Activated CD4-positive, alpha-beta T cell treated with anti-CD3 and anti-CD28 coated beads, Interleukin-2, amount 10 ng/mL, durations not matched to agents 7 days and 5 days (primary cell): ENCODE data around the gene TSPAN14. TPM values are rescaled to one million over a fixed set of nuclear protein-coding genes. Genes with fewer than 3 reads are reported as not detected.
"Not testable (repeated sequence)": the region's sequence is repeated elsewhere in the genome, so short reads cannot be mapped to it uniquely, and the experiment has no call there.

Experiments
- CTCF ChIA-PET: fragments of 350-600 bp; sonication (Branson Sonifier 250); formaldehyde crosslinking; loops from one replicate; lab custom pipeline; 2021; ENCODE audit warnings: antibody characterized with exemption; lab: Charles Lee
- POLR2A ChIA-PET: fragments of 350-600 bp; sonication (Branson Sonifier 250); formaldehyde crosslinking; loops from one replicate; lab custom pipeline; 2021; ENCODE audit warnings: antibody characterized with exemption; lab: Charles Lee
- DNase-seq: peaks from one replicate; pipeline ENCODE4 v3.0.0-alpha.2; 2020
- H3K27ac Mint-ChIP-seq: one replicate; pipeline ENCODE4 v1.8.0; 2021; ENCODE audit warnings: mild to moderate bottlenecking, moderate library complexity, mixed read lengths
- H3K27me3 Mint-ChIP-seq: one replicate; pipeline ENCODE4 v1.8.0; 2021; ENCODE audit warnings: mixed read lengths
- H3K36me3 Mint-ChIP-seq: one replicate; pipeline ENCODE4 v1.8.0; 2021; ENCODE audit warnings: low read depth, mixed read lengths
- H3K4me1 Mint-ChIP-seq: one replicate; pipeline ENCODE4 v1.8.0; 2021; ENCODE audit warnings: mixed read lengths
- H3K4me3 Mint-ChIP-seq: one replicate; pipeline ENCODE4 v1.8.0; 2021; ENCODE audit warnings: mild to moderate bottlenecking, moderate library complexity, mixed read lengths
- H3K9me3 Mint-ChIP-seq: one replicate; pipeline ENCODE4 v1.8.0; 2021; ENCODE audit warnings: mixed read lengths
- total RNA-seq, 2 experiments: library from RNA; stranded (reverse); gene quantifications; one replicate each; pipeline ENCODE4 v1.2.3, GENCODE V29; 2021

The TSPAN14 gene
- total RNA-seq, 2 experiments from 2014 or later: 127 to 143 TPM

DNA sequence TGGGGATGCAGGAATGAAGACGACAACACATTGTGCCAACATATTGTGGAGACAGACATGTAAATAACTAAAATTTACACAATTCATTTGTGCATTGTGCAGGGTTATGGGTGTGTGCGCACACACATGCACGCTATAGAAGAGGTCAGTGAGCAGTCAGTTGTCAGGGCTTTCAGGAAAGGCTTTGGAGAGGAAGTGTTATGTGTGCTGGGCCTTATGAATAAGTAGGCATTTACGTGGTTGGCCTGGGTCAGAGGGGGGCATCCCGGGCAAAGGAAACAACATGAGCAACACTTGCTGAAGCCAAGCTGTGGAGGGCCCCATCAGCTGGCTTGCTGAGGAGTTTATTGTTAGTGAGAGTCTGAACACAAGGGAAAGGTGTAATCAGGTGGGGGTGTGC, 41.6 kb upstream of the TSPAN14 start:
- no peak for DNase-seq
- H3K4me1 Mint-ChIP-seq: peaks cover 22% of the 10 kb centered on the region
- POLR2A ChIA-PET: no interaction called here
- H3K36me3 Mint-ChIP-seq: no peaks in the 10 kb centered on the region
- peaks cover 5% of the 10 kb centered on the region for H3K27me3 Mint-ChIP-seq
- no peaks in the 10 kb centered on the region for H3K9me3 Mint-ChIP-seq
- no peak overlapping the region for H3K4me3 Mint-ChIP-seq
- CTCF ChIA-PET: interaction anchor here (1.6 to 1.9 kb wide), 3 partner anchors 9 to 93 kb away, joined by 3 to 7 read pairs (median 5); no protein-coding TSS in a partner anchor
- H3K27ac Mint-ChIP-seq: no peak overlapping the region

DNA sequence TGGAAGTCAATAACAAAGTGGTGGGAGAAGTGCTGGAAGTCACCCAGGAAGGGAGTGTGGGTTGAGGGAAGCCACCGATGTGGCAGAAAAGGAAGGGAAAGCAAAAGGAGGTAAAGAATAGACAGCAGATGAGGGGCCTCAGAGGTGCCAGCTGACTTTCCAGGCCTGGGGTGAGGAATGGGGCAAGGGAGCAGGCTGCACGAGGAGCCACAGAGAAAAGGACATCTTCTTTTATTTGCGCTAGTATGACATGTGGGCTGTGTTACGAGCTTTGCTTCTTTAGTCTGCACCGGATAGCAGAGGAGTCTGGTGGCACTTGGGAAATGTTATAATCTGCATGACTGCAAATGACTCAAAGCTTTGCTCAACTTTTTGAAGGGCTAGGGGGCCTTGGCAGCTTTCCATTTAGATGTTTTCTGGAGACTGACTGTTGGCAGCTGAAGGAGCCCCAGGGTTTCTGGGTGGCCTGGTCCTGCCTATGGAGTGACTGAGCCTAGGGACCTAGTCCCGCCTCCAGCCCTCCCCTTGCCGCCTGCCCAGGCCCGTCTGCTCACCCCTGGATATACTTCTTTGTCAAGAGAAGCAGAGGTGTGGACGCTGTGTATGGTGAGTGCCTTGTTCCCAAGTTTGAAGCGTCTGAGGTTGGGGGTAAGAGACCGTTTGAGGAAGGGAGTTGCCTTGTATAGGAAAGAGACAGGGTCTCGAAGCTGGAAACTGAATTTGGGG, 40.7 kb upstream of the TSPAN14 start:
- ChIA-PET POLR2A (no interaction called here), CTCF (interaction anchor here (1.4 to 1.9 kb wide), 2 partner anchors 46 to 92 kb away, joined by 3 to 5 read pairs; no protein-coding TSS in a partner anchor)
- no peaks in the 10 kb centered on the region for H3K27me3 Mint-ChIP-seq
- no peak overlapping the region for H3K4me3 Mint-ChIP-seq
- DNase-seq: no peak
- no peaks in the 10 kb centered on the region for H3K36me3 Mint-ChIP-seq
- H3K4me1 Mint-ChIP-seq: peaks cover 17% of the 10 kb centered on the region
- H3K9me3 Mint-ChIP-seq: no peaks in the 10 kb centered on the region
- H3K27ac Mint-ChIP-seq: no peak overlapping the region

DNA sequence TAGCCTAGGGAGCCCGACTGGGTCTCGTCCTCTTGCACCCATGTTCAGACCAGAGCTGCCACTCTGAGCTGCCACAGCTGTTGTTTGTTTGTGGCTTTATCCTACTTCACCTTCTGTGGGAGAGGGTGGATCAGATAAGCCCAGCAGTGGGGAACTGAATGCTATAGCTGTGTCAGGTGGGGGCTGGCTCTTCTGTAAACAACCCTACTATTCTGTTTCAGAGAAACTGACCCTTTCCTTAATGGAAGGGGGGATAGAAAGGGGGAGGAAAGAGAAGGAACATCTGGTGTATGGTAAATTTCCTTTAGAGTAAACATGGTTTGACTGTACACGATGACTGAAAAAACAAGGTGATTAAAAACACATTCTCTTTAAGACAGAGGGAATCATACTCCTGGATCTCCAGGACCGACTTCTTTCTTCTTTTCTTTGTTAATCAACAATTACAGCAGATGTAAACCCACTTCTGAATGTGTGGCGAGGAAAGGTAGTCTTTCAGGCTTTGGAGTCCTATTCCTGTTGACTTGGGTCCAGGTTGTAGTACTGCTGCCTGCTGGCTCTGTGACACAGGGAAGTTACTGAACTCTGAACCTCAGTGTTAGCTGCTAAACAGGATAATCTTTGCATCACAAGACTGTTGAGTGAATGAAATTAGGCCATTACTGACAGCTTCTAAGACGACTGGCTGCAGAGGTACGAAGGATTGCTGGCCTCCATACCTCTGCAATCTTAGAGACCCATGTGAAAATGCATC, 39.8 kb upstream of the TSPAN14 start:
- Mint-ChIP-seq H3K9me3 (no peaks in the 10 kb centered on the region), H3K27ac (no peak overlapping the region), H3K4me3 (no peak overlapping the region), H3K36me3 (no peaks in the 10 kb centered on the region), H3K4me1 (peaks cover 15% of the 10 kb centered on the region), H3K27me3 (no peaks in the 10 kb centered on the region)
- DNase-seq: no peak
- ChIA-PET POLR2A (no interaction called here), CTCF (interaction anchor here (1.4 to 1.9 kb wide), 2 partner anchors 45 to 91 kb away, joined by 3 to 5 read pairs; no protein-coding TSS in a partner anchor)

DNA sequence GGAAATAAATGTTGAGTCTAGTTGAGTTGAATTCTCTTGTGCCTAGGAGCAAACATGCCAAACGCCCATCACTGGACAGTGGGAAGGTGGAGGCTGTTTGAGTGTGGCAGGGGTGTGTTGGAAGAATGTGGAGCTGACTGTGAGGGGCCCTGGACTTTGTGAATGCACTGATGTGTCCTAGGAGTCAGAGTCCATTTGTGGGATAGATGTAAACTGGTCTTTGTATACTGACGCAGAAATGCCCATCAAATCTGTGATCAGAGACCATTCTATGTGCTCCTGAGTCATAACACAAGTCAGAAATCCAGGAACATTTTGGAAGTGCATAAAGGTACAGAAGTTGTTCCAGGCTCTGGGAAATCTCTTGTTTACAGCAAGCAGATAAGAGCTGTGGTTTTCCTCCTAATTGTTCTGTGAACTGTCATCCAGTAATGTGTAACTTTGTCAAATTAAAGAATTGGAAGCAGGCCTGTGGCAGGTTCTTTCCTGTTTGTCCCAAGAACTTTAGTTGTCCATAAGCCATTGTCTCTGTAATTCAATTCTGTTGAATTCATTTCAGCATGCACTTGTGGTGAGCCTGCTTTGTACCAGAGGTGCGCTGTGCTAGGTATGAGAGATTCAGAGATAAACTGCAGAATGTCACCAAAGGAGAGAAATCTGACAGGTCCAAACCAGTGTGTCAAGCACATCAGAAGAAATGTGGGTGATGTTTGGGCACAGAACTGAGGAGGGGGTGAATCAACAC, 38.2 kb upstream of the TSPAN14 start:
- Mint-ChIP-seq H3K27ac (no peak overlapping the region), H3K9me3 (no peaks in the 10 kb centered on the region), H3K4me1 (peaks cover 14% of the 10 kb centered on the region), H3K36me3 (no peaks in the 10 kb centered on the region), H3K4me3 (no peak overlapping the region), H3K27me3 (no peaks in the 10 kb centered on the region)
- ChIA-PET CTCF (interaction anchor here (1.4 kb wide), 1 partner anchor 89 kb away, joined by 3 read pairs; no protein-coding TSS in a partner anchor), POLR2A (no interaction called here)
- DNase-seq: no peak

DNA sequence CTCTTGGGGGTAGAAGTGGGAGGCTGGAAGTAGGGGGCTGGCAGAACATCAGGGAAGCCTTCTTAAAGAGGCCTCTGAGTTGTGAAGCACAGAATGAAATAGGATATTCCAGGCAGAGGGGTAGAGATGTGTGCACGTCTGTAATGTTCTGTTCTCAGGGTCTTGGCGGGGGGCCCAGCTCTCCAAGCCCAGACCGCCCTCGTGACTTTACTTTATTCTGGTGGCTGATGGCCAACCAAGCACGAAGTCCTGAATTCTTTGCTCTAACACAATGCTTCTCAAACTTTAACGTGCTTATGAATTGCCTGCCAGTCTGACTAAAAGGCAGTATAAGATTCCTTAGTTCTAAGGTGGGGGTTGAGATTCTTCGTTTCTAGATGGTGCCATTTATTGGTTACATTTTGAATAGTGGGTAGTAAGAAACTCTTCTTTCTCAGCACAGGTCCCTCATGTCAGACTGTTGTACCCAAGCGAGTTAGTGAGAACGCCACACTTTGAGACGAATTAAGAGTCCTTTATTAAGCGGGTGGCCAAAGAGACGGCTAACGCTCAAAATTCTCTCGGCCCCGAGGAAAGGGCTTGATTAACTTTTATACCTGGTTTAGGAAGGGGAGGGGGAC, 37.5 kb upstream of the TSPAN14 start:
- Mint-ChIP-seq H3K4me3 (no peak overlapping the region), H3K27me3 (no peaks in the 10 kb centered on the region), H3K4me1 (peaks cover 14% of the 10 kb centered on the region), H3K9me3 (no peaks in the 10 kb centered on the region), H3K27ac (no peak overlapping the region), H3K36me3 (no peaks in the 10 kb centered on the region)
- ChIA-PET POLR2A (no interaction called here), CTCF (interaction anchor here (1.4 kb wide), 1 partner anchor 89 kb away, joined by 3 read pairs; no protein-coding TSS in a partner anchor)
- DNase-seq: no peak

DNA sequence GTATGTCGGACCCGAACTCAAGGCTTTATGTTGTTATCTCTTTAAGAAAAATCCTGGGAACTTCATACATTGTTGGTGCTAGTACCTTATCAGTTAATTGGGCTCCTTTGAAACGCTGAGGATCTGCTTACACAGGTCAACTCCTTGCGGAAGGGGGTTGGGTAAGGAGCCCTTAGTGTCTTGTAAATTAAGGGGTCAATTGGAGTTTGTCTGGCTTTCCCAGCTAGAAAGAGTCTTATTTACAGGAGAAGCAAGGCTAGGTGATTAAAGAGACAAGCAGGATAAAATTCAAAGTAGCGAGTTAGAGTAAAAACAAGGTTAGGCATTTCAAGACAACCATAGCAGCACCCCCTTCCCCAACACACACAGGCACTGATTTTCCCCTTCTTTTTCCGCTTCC, 36.9 kb upstream of the TSPAN14 start:
- peaks cover 14% of the 10 kb centered on the region for H3K4me1 Mint-ChIP-seq
- CTCF ChIA-PET: interaction anchor here (0.6 to 0.7 kb wide), 2 partner anchors 13 to 56 kb away, joined by 3 to 4 read pairs; no protein-coding TSS in a partner anchor
- POLR2A ChIA-PET: not testable (repeated sequence)

DNA sequence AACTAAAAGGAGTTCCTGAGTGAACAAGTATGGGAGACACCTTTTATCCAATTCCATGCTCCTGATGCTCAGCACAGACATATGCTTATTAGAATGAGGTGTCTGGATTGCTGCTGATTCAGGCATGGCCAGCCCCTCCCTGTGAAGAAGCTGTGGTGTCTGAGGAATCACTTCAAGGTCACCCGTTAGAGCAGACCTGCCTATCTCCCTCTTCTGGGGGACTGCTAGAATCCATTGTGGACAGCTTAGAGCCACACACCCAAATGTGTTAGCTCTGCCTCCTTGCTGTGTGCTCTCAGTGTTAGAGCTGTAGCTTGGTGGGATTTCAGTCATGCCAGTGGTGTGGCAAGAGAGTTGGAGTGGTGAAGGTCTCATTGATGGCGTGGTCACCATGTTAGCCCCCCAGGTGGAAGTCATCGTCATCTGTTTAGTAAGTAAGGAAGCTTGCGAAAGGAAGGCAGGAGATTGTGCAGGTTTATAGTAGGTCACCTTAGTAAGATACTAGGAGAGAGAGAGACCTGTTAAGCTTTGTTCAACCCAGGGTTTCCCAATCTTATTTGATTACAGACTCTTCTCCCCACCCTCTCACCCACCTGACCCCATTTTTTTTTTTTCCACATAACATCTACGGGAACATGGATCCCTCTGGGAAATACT, 32.9 kb upstream of the TSPAN14 start:
- ChIA-PET CTCF (interaction anchor here (0.6 to 1.9 kb wide), 5 partner anchors 9 to 288 kb away, joined by 3 to 8 read pairs (median 3); partner anchors contain the start of gene PRXL2A), POLR2A (no interaction called here)
- no peaks in the 10 kb centered on the region for H3K36me3 Mint-ChIP-seq
- H3K9me3 Mint-ChIP-seq: no peaks in the 10 kb centered on the region
- no peaks in the 10 kb centered on the region for H3K27me3 Mint-ChIP-seq
- H3K27ac Mint-ChIP-seq: no peak overlapping the region
- H3K4me3 Mint-ChIP-seq: no peak overlapping the region
- no peak for DNase-seq
- no peaks in the 10 kb centered on the region for H3K4me1 Mint-ChIP-seq

More for the DNA sequence above, 36.9 kb upstream of the TSPAN14 start:
- H3K27ac Mint-ChIP-seq, H3K36me3 Mint-ChIP-seq, H3K27me3 Mint-ChIP-seq, DNase-seq, H3K9me3 Mint-ChIP-seq, H3K4me3 Mint-ChIP-seq: not testable (repeated sequence)

DNA sequence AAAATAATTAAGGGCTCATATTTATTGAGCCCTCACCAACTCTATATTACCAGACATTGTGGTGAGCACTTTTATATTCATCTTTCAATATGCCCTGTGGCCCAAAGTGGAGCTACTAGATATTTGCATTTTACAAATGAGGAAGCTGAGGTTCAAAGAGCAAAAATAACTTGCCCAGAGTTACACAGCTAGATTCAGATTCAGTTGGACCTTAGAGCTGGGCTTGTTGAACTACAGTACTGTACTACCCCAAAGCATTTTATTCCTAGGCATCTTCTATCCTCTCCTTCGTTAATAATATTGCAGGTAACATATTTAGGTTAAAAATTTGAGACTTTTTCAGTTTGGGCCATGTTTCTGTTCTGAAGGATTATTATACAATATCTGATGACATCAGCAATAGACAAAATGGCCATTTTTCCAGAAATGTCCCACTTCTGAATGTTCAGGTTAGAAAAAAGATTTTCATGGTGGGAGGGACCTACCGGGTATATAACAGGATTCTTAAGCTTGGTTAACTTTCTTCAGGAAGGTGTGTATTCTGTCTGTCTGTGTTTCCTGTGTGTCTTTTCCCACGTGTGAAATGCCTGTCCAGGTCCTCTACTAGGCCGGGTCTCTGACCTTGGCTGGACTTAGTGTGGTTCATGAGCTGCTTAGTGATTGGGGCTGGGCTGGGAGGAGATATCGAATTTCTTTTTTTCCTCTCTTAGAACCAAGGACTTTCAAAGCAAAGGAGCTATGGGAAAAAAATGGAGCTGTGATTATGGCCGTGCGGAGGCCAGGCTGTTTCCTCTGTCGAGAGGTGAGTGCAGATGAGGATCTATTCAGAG, 32.2 kb upstream of the TSPAN14 start:
- H3K4me3 Mint-ChIP-seq: no peak overlapping the region
- no peak for DNase-seq
- POLR2A ChIA-PET: interaction anchor here (0.6 kb wide), 1 partner anchor 17 kb away, joined by 4 read pairs; no protein-coding TSS in a partner anchor
- no peak overlapping the region for H3K27ac Mint-ChIP-seq
- CTCF ChIA-PET: interaction anchor here (0.6 to 1.8 kb wide), 9 partner anchors 10 to 288 kb away, joined by 3 to 8 read pairs (median 3); no protein-coding TSS in a partner anchor
- no peaks in the 10 kb centered on the region for H3K9me3 Mint-ChIP-seq
- no peaks in the 10 kb centered on the region for H3K4me1 Mint-ChIP-seq
- H3K36me3 Mint-ChIP-seq: no peaks in the 10 kb centered on the region
- no peaks in the 10 kb centered on the region for H3K27me3 Mint-ChIP-seq

DNA sequence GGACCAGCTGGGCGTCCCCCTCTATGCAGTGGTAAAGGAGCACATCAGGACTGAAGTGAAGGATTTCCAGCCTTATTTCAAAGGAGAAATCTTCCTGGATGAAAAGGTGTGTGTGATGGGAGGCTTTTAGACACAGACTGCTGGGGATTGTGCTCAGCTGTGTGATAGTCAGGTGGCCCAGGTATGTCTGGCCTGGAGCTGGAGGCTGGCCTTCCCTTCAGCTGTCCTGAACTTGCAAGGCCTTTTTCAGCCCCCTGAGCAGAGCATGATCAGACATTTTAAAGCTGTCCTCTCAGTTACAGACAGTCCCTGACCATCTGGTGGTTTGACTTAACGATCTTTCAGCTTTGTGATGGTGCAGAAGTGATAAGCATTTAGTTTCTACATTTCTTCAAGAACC, 28.2 kb upstream of the TSPAN14 start:
- H3K4me1 Mint-ChIP-seq: peaks cover 3% of the 10 kb centered on the region
- CTCF ChIA-PET: interaction anchor here (0.7 to 1.5 kb wide), 6 partner anchors 14 to 80 kb away, joined by 3 to 4 read pairs (median 3); no protein-coding TSS in a partner anchor

DNA sequence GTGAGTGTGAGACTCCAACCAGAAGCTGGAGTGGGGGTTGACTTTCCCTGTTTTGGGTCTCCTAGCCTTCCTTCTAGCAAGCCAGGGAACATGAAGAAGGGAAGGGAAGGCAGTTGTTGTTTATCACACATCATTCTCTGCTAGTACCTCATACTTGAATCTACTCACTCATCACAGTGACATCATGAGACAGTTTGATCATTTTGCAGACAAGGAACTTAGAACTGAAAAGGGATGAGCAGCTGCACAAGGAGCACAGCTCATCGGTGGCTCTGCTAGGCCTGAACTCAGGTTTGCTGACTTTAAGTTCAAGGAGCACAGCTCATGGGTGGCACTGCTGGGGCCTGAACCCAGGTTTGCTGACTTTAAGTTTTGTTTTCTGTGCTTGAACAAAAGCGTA, 26.6 kb upstream of the TSPAN14 start:
- ChIA-PET CTCF (interaction anchor here (1.2 to 1.9 kb wide), 3 partner anchors 9 to 17 kb away, joined by 3 to 7 read pairs (median 3); no protein-coding TSS in a partner anchor), POLR2A (no interaction called here)
- no peak overlapping the region for H3K4me3 Mint-ChIP-seq
- no peaks in the 10 kb centered on the region for H3K9me3 Mint-ChIP-seq
- H3K36me3 Mint-ChIP-seq: no peaks in the 10 kb centered on the region
- no peak for DNase-seq
- H3K27me3 Mint-ChIP-seq: no peaks in the 10 kb centered on the region
- peaks cover 3% of the 10 kb centered on the region for H3K4me1 Mint-ChIP-seq
- no peak overlapping the region for H3K27ac Mint-ChIP-seq

More for the DNA sequence above, 28.2 kb upstream of the TSPAN14 start:
- Mint-ChIP-seq H3K9me3 (no peaks in the 10 kb centered on the region), H3K27me3 (no peaks in the 10 kb centered on the region), H3K27ac (no peak overlapping the region), H3K4me3 (no peak overlapping the region), H3K36me3 (no peaks in the 10 kb centered on the region)
- POLR2A ChIA-PET: no interaction called here
- DNase-seq: no peak

DNA sequence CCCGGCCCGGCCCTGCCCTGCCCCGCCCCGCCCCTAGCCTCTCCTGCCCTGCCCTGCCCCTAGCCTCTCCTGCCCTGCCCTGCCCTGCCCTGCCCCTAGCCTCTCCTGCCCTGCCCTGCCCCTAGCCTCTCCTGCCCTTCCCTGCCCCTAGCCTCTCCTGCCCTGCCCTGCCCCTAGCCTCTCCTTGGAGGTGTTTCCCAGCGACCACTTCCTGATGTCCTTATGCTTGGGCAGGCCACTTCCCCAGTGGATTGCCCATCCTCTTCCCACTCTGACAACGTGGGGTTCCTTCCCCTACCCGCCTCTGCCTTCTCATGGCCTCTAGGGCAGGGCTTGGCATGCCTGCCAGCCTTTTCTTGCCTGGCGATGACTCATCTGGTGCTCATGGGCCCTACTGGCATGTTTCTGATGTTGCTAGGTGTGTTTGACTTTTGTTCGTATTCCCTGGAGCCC, 24.6 kb upstream of the TSPAN14 start:
- POLR2A ChIA-PET: no interaction called here
- no peak for DNase-seq
- Mint-ChIP-seq H3K27me3 (no peaks in the 10 kb centered on the region), H3K36me3 (no peaks in the 10 kb centered on the region), H3K4me1 (peaks cover 3% of the 10 kb centered on the region), H3K9me3 (no peaks in the 10 kb centered on the region), H3K27ac (no peak overlapping the region), H3K4me3 (no peak overlapping the region)
- CTCF ChIA-PET: interaction anchor here (1.6 to 1.8 kb wide), 2 partner anchors 19 to 76 kb away, joined by 5 read pairs; no protein-coding TSS in a partner anchor
